H4 (cell line): ENCODE measurements around the gene SEZ6L. TPM values are rescaled to one million over a fixed set of nuclear protein-coding genes. Genes with fewer than 3 reads are reported as not detected.
A peak's percentile ranks its signal among the peaks of the same experiment; 100 is the strongest.

Experiments
- DNase-seq: peaks from one replicate; pipeline ENCODE4 v3.0.0-alpha.2; 2015; ENCODE audit warnings: low spot score
- total RNA-seq: library from RNA; depleted of rRNA; stranded (reverse); fragments of >200 nt; shearing (Covaris generic); gene quantifications from 2 replicates; pipeline ENCODE4 v1.2.3, GENCODE V29; 2014

The SEZ6L gene
- total RNA-seq, 1 experiment from 2014 or later = 0.02 TPM

- DNase-seq = no peak
Observed at GRCh38 chr22:26333088-26333800, 164.0 kb downstream of the SEZ6L start.

GRCh38 chr22:26334232-26334631 is 165.0 kb downstream of the SEZ6L start:
- no peak for DNase-seq

GRCh38 chr22:26336773-26337172 is 167.5 kb downstream of the SEZ6L start:
- DNase-seq = no peak

- no peak for DNase-seq
Observed at GRCh38 chr22:26339755-26340154, 170.5 kb downstream of the SEZ6L start.

GRCh38 chr22:26342745-26343410 is 173.6 kb downstream of the SEZ6L start:
- DNase-seq = no peak

- DNase-seq = no peak
Observed at GRCh38 chr22:26345496-26345895, 176.2 kb downstream of the SEZ6L start.

GRCh38 chr22:26348810-26349526 is 179.7 kb downstream of the SEZ6L start:
- no peak for DNase-seq

GRCh38 chr22:26354707-26355106 is 185.4 kb downstream of the SEZ6L start:
- no peak for DNase-seq

GRCh38 chr22:26357281-26357680 is 188.0 kb downstream of the SEZ6L start:
- no peak for DNase-seq

- DNase-seq = no peak
Observed at GRCh38 chr22:26357813-26358212, 188.6 kb downstream of the SEZ6L start.

- DNase-seq = no peak
Observed at GRCh38 chr22:26359156-26359555, 189.9 kb downstream of the SEZ6L start.

GRCh38 chr22:26360169-26360885 is 191.1 kb downstream of the SEZ6L start:
- DNase-seq = peak; percentile 36

- DNase-seq = no peak
Observed at GRCh38 chr22:26362471-26362870, 193.2 kb downstream of the SEZ6L start.

GRCh38 chr22:26364066-26365015 is 195.1 kb downstream of the SEZ6L start:
- peak; percentile 65 for DNase-seq

- peak; percentile 17 for DNase-seq
Observed at GRCh38 chr22:26367402-26368245, 198.4 kb downstream of the SEZ6L start.

- no peak for DNase-seq
Observed at GRCh38 chr22:26372890-26373289, 203.6 kb downstream of the SEZ6L start.

- no peak for DNase-seq
Observed at GRCh38 chr22:26374391-26375026, 205.2 kb downstream of the SEZ6L start.

- DNase-seq = no peak
Observed at GRCh38 chr22:26377170-26377830, 208.0 kb downstream of the SEZ6L start.
